ENCODE results near the gene RTRAF.

GRCh38 chr14:52020866-52021717 lies 31.7 kb downstream of the RTRAF start:
- TF ChIP-seq POLR2AphosphoS5 (IDR thresholded peaks at IDR 0.05): no peak
- no peak for TF ChIP-seq CTCF (IDR thresholded peaks at IDR 0.05)
- TF ChIP-seq POLR2A (IDR thresholded peaks at IDR 0.05): no peak
- no peak for TF ChIP-seq EP300 (IDR thresholded peaks at IDR 0.05)
